ENCODE data around the gene FAF2. TPM values are rescaled to one million over a fixed set of nuclear protein-coding genes. Genes with fewer than 3 reads are reported as not detected.

The FAF2 gene
- total and polyA plus RNA-seq, 7 donors, result 4.2 to 24.6 (median 18.6) TPM

- intact Hi-C loops (cut with DNase I), result no loop called here
- no peaks in the 10 kb centered on the region for H3K27me3 ChIP-seq
- H3K4me3 ChIP-seq, result no peak overlapping the region
- H3K9me3 ChIP-seq, result no peaks in the 10 kb centered on the region
- no peaks in the 10 kb centered on the region for H3K36me3 ChIP-seq
- no peak overlapping the region for H3K27ac ChIP-seq
- peaks cover 0 to 14% (median 13%) of the 10 kb centered on the region in 4 donors for H3K4me1 ChIP-seq
- 91 to 92% methylated on average over 5 of the region's 5 CpGs for WGBS, 2 donors
- TF ChIP-seq POLR2A (IDR thresholded peaks at IDR 0.05), result no peak
- TF ChIP-seq POLR2AphosphoS5 (IDR thresholded peaks at IDR 0.05), result no peak
- TF ChIP-seq CTCF (IDR thresholded peaks at IDR 0.05), result no peak
- DNase-seq, result no peak
These were observed 28.1 kb upstream of the FAF2 start for GRCh38 chr5:176420086-176420485.

- H3K27ac ChIP-seq, result no peak overlapping the region
- DNase-seq, result no peak
- no peaks in the 10 kb centered on the region for H3K9me3 ChIP-seq
- 83 to 86% methylated on average over 2 of the region's 2 CpGs for WGBS, 2 donors
- TF ChIP-seq EP300 (IDR thresholded peaks at IDR 0.05) (no peak), CTCF (IDR thresholded peaks at IDR 0.05) (no peak), POLR2AphosphoS5 (IDR thresholded peaks at IDR 0.05) (no peak)
- H3K27me3 ChIP-seq, result no peaks in the 10 kb centered on the region
- H3K4me3 ChIP-seq, result no peak overlapping the region
- H3K4me1 ChIP-seq, result peaks cover 0 to 8% (median 7%) of the 10 kb centered on the region in 4 donors
- no peaks in the 10 kb centered on the region for H3K36me3 ChIP-seq
- intact Hi-C loops (cut with DNase I), result no loop called here
These were observed 27.1 kb upstream of the FAF2 start for GRCh38 chr5:176420972-176421544.

- H3K9me3 ChIP-seq, result no peaks in the 10 kb centered on the region
- TF ChIP-seq POLR2A (IDR thresholded peaks at IDR 0.05), result no peak
- no peak for TF ChIP-seq POLR2AphosphoS5 (IDR thresholded peaks at IDR 0.05)
- no peak for TF ChIP-seq CTCF (IDR thresholded peaks at IDR 0.05)
- no peak for TF ChIP-seq EP300 (IDR thresholded peaks at IDR 0.05)
- intact Hi-C loops (cut with DNase I), result no loop called here
- 73 to 95% methylated on average over 3 of the region's 3 CpGs for WGBS, 2 donors
- no peaks in the 10 kb centered on the region for H3K36me3 ChIP-seq
- H3K4me1 ChIP-seq, result no peaks in the 10 kb centered on the region
- no peak for DNase-seq
- no peak overlapping the region for H3K4me3 ChIP-seq
- H3K27me3 ChIP-seq, result no peaks in the 10 kb centered on the region
- no peak overlapping the region for H3K27ac ChIP-seq
These were observed 24.0 kb upstream of the FAF2 start for GRCh38 chr5:176424181-176424580.

- Histone ChIP-seq H3K27me3 (no peaks in the 10 kb centered on the region), H3K36me3 (no peaks in the 10 kb centered on the region), H3K9me3 (no peaks in the 10 kb centered on the region), H3K4me3 (no peak overlapping the region), H3K27ac (no peak overlapping the region), H3K4me1 (no peaks in the 10 kb centered on the region)
- 21 to 90% methylated on average over 1 of the region's 1 CpG for WGBS, 2 donors
- no peak for TF ChIP-seq EP300 (IDR thresholded peaks at IDR 0.05)
- no peak for TF ChIP-seq POLR2A (IDR thresholded peaks at IDR 0.05)
- no peak for TF ChIP-seq CTCF (IDR thresholded peaks at IDR 0.05)
- no peak for TF ChIP-seq POLR2AphosphoS5 (IDR thresholded peaks at IDR 0.05)
- intact Hi-C loops (cut with DNase I), result no loop called here
- DNase-seq, result no peak
These were observed 23.0 kb upstream of the FAF2 start for GRCh38 chr5:176425138-176425537.

GRCh38 chr5:176425791-176426190, 22.4 kb upstream of the FAF2 start:
- Histone ChIP-seq H3K4me1 (no peaks in the 10 kb centered on the region), H3K27ac (no peak overlapping the region), H3K4me3 (no peak overlapping the region), H3K9me3 (no peaks in the 10 kb centered on the region), H3K36me3 (no peaks in the 10 kb centered on the region), H3K27me3 (no peaks in the 10 kb centered on the region)
- DNase-seq, result no peak
- intact Hi-C loops (cut with DNase I), result no loop called here
- no peak for TF ChIP-seq POLR2AphosphoS5 (IDR thresholded peaks at IDR 0.05)
- no peak for TF ChIP-seq EP300 (IDR thresholded peaks at IDR 0.05)
- TF ChIP-seq CTCF (IDR thresholded peaks at IDR 0.05), result no peak
- TF ChIP-seq POLR2A (IDR thresholded peaks at IDR 0.05), result no peak
- 88 to 90% methylated on average over 1 of the region's 1 CpG for WGBS, 2 donors
